Left lung (tissue), 10 donors: ENCODE data around the gene CYP1B1. TPM values are rescaled to one million over a fixed set of nuclear protein-coding genes. Genes with fewer than 3 reads are reported as not detected.

Source experiments
- ATAC-seq: fragments of 200-7000 bp; cut with Tn5 transposase; one replicate; pipeline ENCODE4 v1.9.1; 2020; ENCODE audit warnings: moderate library complexity
- DNase-seq, 4 donors: peaks; one replicate each; pipeline ENCODE4 v3.0.0-alpha.2; 2013 to 2020
- H3K27ac ChIP-seq, 2 donors: fragments of 200-600 bp; sonication (generic) in 1 of 2; one replicate each; pipeline versions ENCODE4 v1.5.0 to v1.8.0; 2020 to 2021
- H3K27me3 ChIP-seq, 2 donors: fragments of 200-600 bp; sonication (generic) in 1 of 2; one replicate each; pipeline versions ENCODE4 v1.5.0 to v1.8.0; 2020 to 2021
- H3K36me3 ChIP-seq, 2 donors: fragments of 200-600 bp; sonication (generic) in 1 of 2; one replicate each; pipeline versions ENCODE4 v1.5.0 to v1.8.0; 2020 to 2021
- H3K4me1 ChIP-seq, 2 donors: fragments of 200-600 bp; one replicate each; pipeline ENCODE4 v1.8.0; 2021
- H3K4me3 ChIP-seq, 2 donors: fragments of 200-600 bp; sonication (generic) in 1 of 2; one replicate each; pipeline versions ENCODE4 v1.5.0 to v1.8.0; 2020 to 2021; ENCODE audit warnings: mild to moderate bottlenecking in 1 of 2
- H3K9me3 ChIP-seq, 2 donors: fragments of 200-600 bp; sonication (generic) in 1 of 2; one replicate each; pipeline versions ENCODE4 v1.5.0 to v1.8.0; 2020 to 2021
- CTCF ChIP-seq, 2 donors: fragments of 200-600 bp; sonication (generic) in 1 of 2; IDR thresholded peaks; one replicate each; pipeline versions ENCODE4 v1.5.0 to v1.8.0; 2021; ENCODE audit warnings: antibody characterized with exemption in 2 of 2
- intact Hi-C, 2 donors: fragments of 100-400 bp; cut with DNase I; formaldehyde crosslinking; loops; one replicate each; pipeline versions ENCODE4 v1.11.2 to v1.14.2; 2022
- polyA plus RNA-seq, 6 donors: library from polyadenylated mRNA; unstranded; fragments of 120-200 nt; gene quantifications; one replicate each; pipeline ENCODE4 v1.2.1, GENCODE V29; 2013; ENCODE audit not compliant: insufficient read length in 6 of 6
- total RNA-seq, 2 donors: library from RNA; stranded (reverse); fragmentation: NEBNext Ultra II Directional; extraction: Animal tissue kit (Norgen Biotek cat#: 25700); gene quantifications; one replicate each; pipeline ENCODE4 v1.2.1, GENCODE V29; 2021
- donor health status: DM: no; HTN: yes; CAD: no.
- donor health status: DM: no; HTN: no; CAD: no.

Gene CYP1B1
- total and polyA plus RNA-seq, 8 donors: 1.0 to 155 (median 1.6) TPM

GRCh38 chr2:38095996-38096861 is 20.3 kb upstream of the CYP1B1 start:
- no peak overlapping the region for H3K4me3 ChIP-seq
- peak overlapping the region in 1 of 2 donors; percentile 80 for H3K27ac ChIP-seq
- peaks cover 0 to 44% of the 10 kb centered on the region in 2 donors for H3K27me3 ChIP-seq
- H3K36me3 ChIP-seq: no peaks in the 10 kb centered on the region
- DNase-seq (peak in 1 of 4 donors; percentile 85), ATAC-seq (peak; percentile 54)
- intact Hi-C loops: no loop called here
- peaks cover 16 to 65% of the 10 kb centered on the region in 2 donors for H3K4me1 ChIP-seq
- no peaks in the 10 kb centered on the region for H3K9me3 ChIP-seq
- TF ChIP-seq CTCF (IDR thresholded peaks at IDR 0.05): no peak

- Histone ChIP-seq H3K9me3 (no peaks in the 10 kb centered on the region), H3K27ac (peak overlapping the region in 1 of 2 donors; percentile 80), H3K36me3 (no peaks in the 10 kb centered on the region), H3K4me3 (no peak overlapping the region), H3K4me1 (peaks cover 16 to 63% of the 10 kb centered on the region in 2 donors), H3K27me3 (peaks cover 0 to 36% of the 10 kb centered on the region in 2 donors)
- TF ChIP-seq CTCF (IDR thresholded peaks at IDR 0.05): no peak
- intact Hi-C loops: no loop called here
- DNase-seq (no peak), ATAC-seq (no peak)
Measured at GRCh38 chr2:38095079-38095995, 19.4 kb upstream of the CYP1B1 start.

- Histone ChIP-seq H3K4me1 (peaks cover 12 to 47% of the 10 kb centered on the region in 2 donors), H3K36me3 (no peaks in the 10 kb centered on the region), H3K4me3 (no peak overlapping the region), H3K9me3 (no peaks in the 10 kb centered on the region), H3K27ac (peak overlapping the region in 1 of 2 donors; percentile 13), H3K27me3 (peaks cover 0 to 20% of the 10 kb centered on the region in 2 donors)
- DNase-seq (no peak), ATAC-seq (no peak)
- intact Hi-C loops: no loop called here
- TF ChIP-seq CTCF (IDR thresholded peaks at IDR 0.05): no peak
Measured at GRCh38 chr2:38093527-38094165, 17.7 kb upstream of the CYP1B1 start.

- TF ChIP-seq CTCF (IDR thresholded peaks at IDR 0.05): no peak
- Histone ChIP-seq H3K4me1 (peaks cover 7 to 43% of the 10 kb centered on the region in 2 donors), H3K9me3 (no peaks in the 10 kb centered on the region), H3K27ac (peak overlapping the region; percentile 60 to 70), H3K36me3 (no peaks in the 10 kb centered on the region), H3K27me3 (peaks cover 0 to 9% of the 10 kb centered on the region in 2 donors), H3K4me3 (no peak overlapping the region)
- intact Hi-C loops: no loop called here
- DNase-seq (peak in 1 of 4 donors; percentile 45), ATAC-seq (peak; percentile 75)
Measured at GRCh38 chr2:38092196-38092902, 16.4 kb upstream of the CYP1B1 start.
